HG02798 (cell line): ENCODE results near the gene NNT.
"Not testable (repeated sequence)": the region's sequence is repeated elsewhere in the genome, so short reads cannot be mapped to it uniquely, and the experiment has no call there.

Source experiments
- ATAC-seq: cut with Tn5 transposase; IDR thresholded peaks from one replicate; pipeline ENCODE4 v1.9.1; 2021; ENCODE audit warnings: mild to moderate bottlenecking; ENCODE audit not compliant: unreplicated experiment, poor library complexity

The NNT gene

GRCh38 chr5:43659075-43659474, 56.1 kb downstream of the NNT start:
- no peak for ATAC-seq

- ATAC-seq: no peak
Observed at GRCh38 chr5:43661102-43661501, 58.1 kb downstream of the NNT start.

- no peak for ATAC-seq
Observed at GRCh38 chr5:43663916-43664315, 60.9 kb downstream of the NNT start.

GRCh38 chr5:43664501-43665040, 61.6 kb downstream of the NNT start:
- ATAC-seq: no peak

GRCh38 chr5:43665749-43666148, 62.8 kb downstream of the NNT start:
- ATAC-seq: not testable (repeated sequence)

- ATAC-seq: not testable (repeated sequence)
Observed at GRCh38 chr5:43666728-43667127, 63.7 kb downstream of the NNT start.

GRCh38 chr5:43667379-43667778, 64.4 kb downstream of the NNT start:
- ATAC-seq: not testable (repeated sequence)

- ATAC-seq: no peak
Observed at GRCh38 chr5:43674536-43674935, 71.6 kb downstream of the NNT start.

GRCh38 chr5:43675357-43675756, 72.4 kb downstream of the NNT start:
- no peak for ATAC-seq

- ATAC-seq: no peak
Observed at GRCh38 chr5:43676083-43676840, 73.3 kb downstream of the NNT start.

- ATAC-seq: no peak
Observed at GRCh38 chr5:43677253-43677652, 74.3 kb downstream of the NNT start.

GRCh38 chr5:43679214-43679613, 76.2 kb downstream of the NNT start:
- no peak for ATAC-seq

GRCh38 chr5:43680286-43680685, 77.3 kb downstream of the NNT start:
- no peak for ATAC-seq

GRCh38 chr5:43683884-43684471, 81.0 kb downstream of the NNT start:
- no peak for ATAC-seq

- ATAC-seq: no peak
Observed at GRCh38 chr5:43685252-43685950, 82.4 kb downstream of the NNT start.

GRCh38 chr5:43687275-43687674, 84.3 kb downstream of the NNT start:
- no peak for ATAC-seq

GRCh38 chr5:43691275-43691674, 88.3 kb downstream of the NNT start:
- no peak for ATAC-seq

GRCh38 chr5:43691893-43692292, 88.9 kb downstream of the NNT start:
- no peak for ATAC-seq

GRCh38 chr5:43693411-43693810, 90.4 kb downstream of the NNT start:
- ATAC-seq: no peak

- no peak for ATAC-seq
Observed at GRCh38 chr5:43694027-43694426, 91.0 kb downstream of the NNT start.

GRCh38 chr5:43696444-43696843, 93.5 kb downstream of the NNT start:
- not testable (repeated sequence) for ATAC-seq
